PC-3 (cell line): ENCODE measurements around the gene CARMIL1. TPM values are rescaled to one million over a fixed set of nuclear protein-coding genes. Genes with fewer than 3 reads are reported as not detected.

Experiments
- ATAC-seq: fragments of 200-7000 bp; cut with Tn5 transposase; 2 replicates; pipeline ENCODE4 v1.9.1; 2020; ENCODE audit warnings: mild to moderate bottlenecking, moderate library complexity
- BruUV-seq: library from RNA; stranded (reverse); fragments of 400-500 nt; replicated peaks from 2 replicates; lab custom pipeline; 2021; lab: Mats Ljungman, UMichigan
- CTCF ChIA-PET: fragments of 300-600 bp; sonication (Branson Sonifier 250); formaldehyde crosslinking; loops from one replicate; lab custom pipeline; 2022; ENCODE audit warnings: antibody characterized with exemption; lab: Charles Lee
- POLR2A ChIA-PET: fragments of 300-600 bp; sonication (Branson Sonifier 250); formaldehyde crosslinking; loops from one replicate; lab custom pipeline; 2022; ENCODE audit warnings: antibody characterized with exemption; ENCODE audit not compliant: unreplicated experiment; lab: Charles Lee
- DNase-seq: peaks from one replicate; pipeline ENCODE4 v3.0.0-alpha.2; 2015
- H2AFZ ChIP-seq: fragments of 300-600 bp; sonication (generic); 2 replicates; pipeline ENCODE4 v1.6.0; 2016; ENCODE audit warnings: antibody characterized with exemption, low read length
- H3F3A ChIP-seq: fragments of 300-600 bp; sonication (generic); one replicate; pipeline ENCODE4 v1.6.0; 2017; ENCODE audit warnings: antibody characterized with exemption, low read length, control low read depth, mild to moderate bottlenecking; ENCODE audit not compliant: unreplicated experiment
- H3K27ac ChIP-seq: fragments of 300-600 bp; sonication (generic); 2 replicates; pipeline ENCODE4 v1.5.1; 2016; ENCODE audit warnings: mild to moderate bottlenecking, low read length
- H3K27me3 ChIP-seq: fragments of 300-600 bp; sonication (generic); 2 replicates; pipeline ENCODE4 v1.6.1; 2016; ENCODE audit warnings: low read length, mixed read lengths
- H3K36me3 ChIP-seq: fragments of 300-600 bp; sonication (generic); 2 replicates; pipeline ENCODE4 v1.6.1; 2016; ENCODE audit warnings: low read depth, mixed run types, low read length, mixed read lengths
- H3K4me1 ChIP-seq: fragments of 300-600 bp; sonication (generic); 2 replicates; pipeline ENCODE4 v1.5.1; 2016; ENCODE audit warnings: low read length; ENCODE audit not compliant: insufficient read depth
- H3K4me2 ChIP-seq: fragments of 300-600 bp; sonication (generic); 2 replicates; pipeline ENCODE4 v1.6.0; 2016; ENCODE audit warnings: low read length
- H3K4me3 ChIP-seq: fragments of 300-600 bp; sonication (generic); 2 replicates; pipeline ENCODE4 v1.5.1; 2016; ENCODE audit warnings: mild to moderate bottlenecking, low read length, mixed read lengths
- H3K79me2 ChIP-seq: fragments of 300-600 bp; sonication (generic); 2 replicates; pipeline ENCODE4 v1.6.1; 2017; ENCODE audit warnings: low read length, mixed read lengths
- H3K9ac ChIP-seq: fragments of 300-600 bp; sonication (generic); 2 replicates; pipeline ENCODE4 v1.6.0; 2016; ENCODE audit warnings: mild to moderate bottlenecking, low read length
- H3K9me2 ChIP-seq: fragments of 300-600 bp; sonication (generic); replicated peaks from 2 replicates; pipeline ENCODE4 v1.6.1; 2016; ENCODE audit warnings: mixed run types, low read length, mixed read lengths
- H3K9me3 ChIP-seq: fragments of 300-600 bp; sonication (generic); 2 replicates; pipeline ENCODE4 v1.6.1; 2016; ENCODE audit warnings: low read length, mixed read lengths
- H4K20me1 ChIP-seq: fragments of 300-600 bp; sonication (generic); 2 replicates; pipeline ENCODE4 v1.6.1; 2016; ENCODE audit warnings: low read length, mixed read lengths
- EZH2 ChIP-seq: fragments of 300-600 bp; sonication (generic); IDR thresholded peaks from one replicate; pipeline ENCODE4 v1.6.1; 2017; ENCODE audit warnings: antibody characterized with exemption, mild to moderate bottlenecking, low read length; ENCODE audit not compliant: unreplicated experiment
- EZH2phosphoT487 ChIP-seq: fragments of 300-600 bp; sonication (generic); IDR thresholded peaks from 2 replicates; pipeline ENCODE4 v1.6.1; 2018; ENCODE audit warnings: mild to moderate bottlenecking, antibody characterized with exemption, low read length, borderline replicate concordance
- intact Hi-C: fragments of 100-400 bp; cut with micrococcal nuclease; formaldehyde crosslinking; loops from 2 replicates; pipeline ENCODE4 v1.9.0; 2023
- total RNA-seq: library from RNA; depleted of rRNA; stranded (reverse); fragments of >200 nt; gene quantifications from 2 replicates; pipeline ENCODE4 v1.2.3, GENCODE V29; 2014
- TF ChIP-seq, protein P1 (sequence below): fragments of 300-600 bp; sonication (generic); conservative IDR thresholded peaks from 2 replicates; pipeline ENCODE4 v1.5.1; 2017; ENCODE audit warnings: antibody characterized with exemption, low read depth, mild to moderate bottlenecking, low read length

Gene CARMIL1
- total RNA-seq, 1 experiment from 2014 or later, result 22.0 TPM

DNA sequence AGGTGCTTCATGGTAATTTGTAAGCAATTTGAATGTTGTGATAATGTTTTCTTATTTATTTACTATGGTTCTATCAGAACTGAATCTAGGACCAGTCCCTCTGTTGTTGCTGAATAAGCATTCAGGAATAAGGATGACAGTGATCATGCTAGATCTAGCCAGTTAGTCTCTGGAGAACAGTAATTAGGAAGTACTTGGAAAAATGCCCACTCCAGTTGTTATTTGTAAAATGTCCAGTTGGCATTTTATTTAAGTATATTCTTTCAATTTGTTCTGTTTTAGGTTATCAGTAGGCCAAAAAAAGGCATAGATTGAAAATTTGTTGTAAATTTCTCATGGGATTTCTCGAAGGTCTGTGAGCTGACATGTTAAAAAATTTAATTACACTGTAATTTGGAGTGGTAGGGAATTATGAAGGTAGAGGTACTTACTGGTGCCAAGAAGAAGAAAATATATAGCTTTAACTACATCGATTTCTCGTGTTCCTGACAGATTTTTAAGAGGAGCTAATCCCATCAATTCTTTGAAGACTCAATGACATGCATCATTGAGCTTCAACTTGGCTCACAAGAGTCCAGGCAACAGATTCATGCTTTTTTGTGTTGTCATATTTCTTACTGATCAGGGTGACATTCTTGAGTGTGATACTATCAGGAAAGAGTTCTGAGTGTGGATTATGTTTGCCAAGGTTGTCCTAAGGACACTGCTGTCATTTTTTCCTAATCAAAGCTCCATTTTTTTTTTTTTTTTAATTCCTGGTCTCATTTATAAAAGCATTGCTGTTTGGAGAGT, 177.3 kb downstream of the CARMIL1 start:
- Histone ChIP-seq H3K4me1 (peaks cover 33% of the 10 kb centered on the region), H3K27ac (no peak overlapping the region), H3K4me3 (no peak overlapping the region), H3K36me3 (no peaks in the 10 kb centered on the region), H3K79me2 (no peaks in the 10 kb centered on the region), H3K9me3 (no peaks in the 10 kb centered on the region), H4K20me1 (no peaks in the 10 kb centered on the region), H3K4me2 (no peak overlapping the region), H3K27me3 (no peaks in the 10 kb centered on the region), H3F3A (no peaks in the 10 kb centered on the region), H3K9me2 (no peaks in the 10 kb centered on the region), H3K9ac (no peak overlapping the region), H2AFZ (no peak overlapping the region)
- BruUV-seq, result no TSS peak
- ATAC-seq (no peak), DNase-seq (no peak)
- intact Hi-C loops, result no loop called here
- TF ChIP-seq EZH2 (no peak), EZH2phosphoT487 (no peak)
- TF ChIP-seq, protein P1, sequence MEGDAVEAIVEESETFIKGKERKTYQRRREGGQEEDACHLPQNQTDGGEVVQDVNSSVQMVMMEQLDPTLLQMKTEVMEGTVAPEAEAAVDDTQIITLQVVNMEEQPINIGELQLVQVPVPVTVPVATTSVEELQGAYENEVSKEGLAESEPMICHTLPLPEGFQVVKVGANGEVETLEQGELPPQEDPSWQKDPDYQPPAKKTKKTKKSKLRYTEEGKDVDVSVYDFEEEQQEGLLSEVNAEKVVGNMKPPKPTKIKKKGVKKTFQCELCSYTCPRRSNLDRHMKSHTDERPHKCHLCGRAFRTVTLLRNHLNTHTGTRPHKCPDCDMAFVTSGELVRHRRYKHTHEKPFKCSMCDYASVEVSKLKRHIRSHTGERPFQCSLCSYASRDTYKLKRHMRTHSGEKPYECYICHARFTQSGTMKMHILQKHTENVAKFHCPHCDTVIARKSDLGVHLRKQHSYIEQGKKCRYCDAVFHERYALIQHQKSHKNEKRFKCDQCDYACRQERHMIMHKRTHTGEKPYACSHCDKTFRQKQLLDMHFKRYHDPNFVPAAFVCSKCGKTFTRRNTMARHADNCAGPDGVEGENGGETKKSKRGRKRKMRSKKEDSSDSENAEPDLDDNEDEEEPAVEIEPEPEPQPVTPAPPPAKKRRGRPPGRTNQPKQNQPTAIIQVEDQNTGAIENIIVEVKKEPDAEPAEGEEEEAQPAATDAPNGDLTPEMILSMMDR, result no peak
- ChIA-PET POLR2A (no interaction called here), CTCF (no interaction called here)

DNA sequence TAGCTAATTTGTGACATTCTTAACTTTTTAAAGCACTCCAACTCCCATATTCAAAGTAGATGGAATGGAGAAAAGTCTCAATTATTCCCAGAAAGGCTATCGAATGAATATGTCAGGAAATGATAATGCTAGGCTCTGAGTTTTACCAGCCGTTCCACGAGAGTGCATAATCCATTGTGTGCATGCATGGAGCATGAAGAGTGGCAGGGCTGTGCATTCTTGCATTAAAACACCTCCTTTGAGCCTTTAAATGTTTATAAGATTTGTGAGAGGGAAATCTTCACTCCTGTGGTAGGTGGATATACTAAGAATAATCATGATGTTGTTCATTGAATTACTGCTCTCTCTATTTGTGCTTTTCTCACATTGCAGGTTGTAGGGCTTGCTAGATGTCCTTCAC, 178.3 kb downstream of the CARMIL1 start:
- Histone ChIP-seq H3K9me2 (no peaks in the 10 kb centered on the region), H3K4me1 (peaks cover 33% of the 10 kb centered on the region), H3K9ac (no peak overlapping the region), H3K27ac (no peak overlapping the region), H3K4me3 (no peak overlapping the region), H3K4me2 (no peak overlapping the region), H2AFZ (no peak overlapping the region), H3F3A (no peaks in the 10 kb centered on the region), H3K36me3 (no peaks in the 10 kb centered on the region), H3K9me3 (no peaks in the 10 kb centered on the region), H3K27me3 (no peaks in the 10 kb centered on the region), H3K79me2 (no peaks in the 10 kb centered on the region), H4K20me1 (no peaks in the 10 kb centered on the region)
- DNase-seq (no peak), ATAC-seq (no peak)
- CTCF ChIA-PET, result interaction anchor here (0.7 kb wide), 1 partner anchor 37 kb away, joined by 16 read pairs; no protein-coding TSS in a partner anchor
- intact Hi-C loops, result no loop called here
- TF ChIP-seq, protein P1, result no peak
- TF ChIP-seq EZH2 (no peak), EZH2phosphoT487 (no peak)
- no TSS peak for BruUV-seq
- POLR2A ChIA-PET, result no interaction called here

DNA sequence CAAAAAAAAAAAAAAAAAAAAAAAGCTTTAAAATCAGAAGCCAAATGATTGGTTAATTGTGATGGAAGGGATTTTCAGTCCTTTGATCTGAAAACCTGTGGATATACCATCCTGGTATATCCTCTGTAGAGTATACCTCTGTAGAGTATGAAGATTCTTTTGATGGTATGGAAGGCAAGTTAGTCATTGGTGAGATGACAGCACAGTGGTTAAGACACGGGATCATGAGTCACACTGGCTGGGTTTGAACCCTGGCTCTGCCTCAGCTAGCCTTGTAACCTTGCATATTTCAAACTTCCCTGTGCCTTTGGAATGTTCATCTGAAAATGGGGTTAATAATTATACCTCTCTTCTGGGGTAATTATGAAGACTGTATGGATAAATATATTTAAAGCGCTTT, 179.3 kb downstream of the CARMIL1 start:
- Histone ChIP-seq H3K27ac (no peak overlapping the region), H3F3A (no peaks in the 10 kb centered on the region), H3K4me3 (no peak overlapping the region), H3K36me3 (no peaks in the 10 kb centered on the region), H3K9me2 (no peaks in the 10 kb centered on the region), H2AFZ (no peak overlapping the region), H3K4me1 (peaks cover 23% of the 10 kb centered on the region), H3K79me2 (no peaks in the 10 kb centered on the region), H3K9me3 (no peaks in the 10 kb centered on the region), H3K27me3 (no peaks in the 10 kb centered on the region), H4K20me1 (no peaks in the 10 kb centered on the region), H3K4me2 (peak overlapping the region; percentile 25; the same call in 1 of the 2 replicates), H3K9ac (no peak overlapping the region)
- ChIA-PET POLR2A (no interaction called here), CTCF (interaction anchor here (0.7 kb wide), 1 partner anchor 36 kb away, joined by 16 read pairs; no protein-coding TSS in a partner anchor)
- DNase-seq (peak; percentile 81), ATAC-seq (peak; percentile 81)
- no TSS peak for BruUV-seq
- intact Hi-C loops, result no loop called here
- no peak for TF ChIP-seq EZH2
- TF ChIP-seq EZH2phosphoT487, result no peak
- TF ChIP-seq, protein P1, result no peak
